ENCODE results near the gene SLC35C1. TPM values are rescaled to one million over a fixed set of nuclear protein-coding genes. Genes with fewer than 3 reads are reported as not detected.

Gene SLC35C1
- total RNA-seq, 1 experiment from 2014 or later = 9.5 TPM

GRCh38 chr11:45772986-45773785 is 31.8 kb upstream of the SLC35C1 start:
- no peak for TF ChIP-seq CTCF (conservative IDR thresholded peaks at IDR 0.05; ENCODE audit: low read depth, low read length)
- no peak for TF ChIP-seq EZH2 (IDR thresholded peaks at IDR 0.05; ENCODE audit: low read length, unreplicated experiment)
- TF ChIP-seq EZH2phosphoT487 (IDR thresholded peaks at IDR 0.05; ENCODE audit: borderline replicate concordance, low read length) = no peak
- Histone ChIP-seq H3K4me2 (ENCODE audit: low read length) (no peak overlapping the region), H3K4me3 (ENCODE audit: low read length) (no peak overlapping the region), H3K27ac (ENCODE audit: low read length) (no peak overlapping the region), H3F3A (ENCODE audit: low read length, unreplicated experiment) (no peaks in the 10 kb centered on the region), H3K36me3 (ENCODE audit: low read depth, low read length) (no peaks in the 10 kb centered on the region), H3K9me2 (replicated peaks; ENCODE audit: low read length) (no peaks in the 10 kb centered on the region), H4K20me1 (ENCODE audit: low read length) (no peaks in the 10 kb centered on the region), H3K9ac (ENCODE audit: low read length) (no peak overlapping the region), H2AFZ (ENCODE audit: low read length) (no peak overlapping the region), H3K4me1 (ENCODE audit: insufficient read depth, low read length) (no peaks in the 10 kb centered on the region), H3K79me2 (ENCODE audit: low read length) (no peaks in the 10 kb centered on the region), H3K27me3 (ENCODE audit: low read length) (peaks cover 1% of the 10 kb centered on the region; the same call in 1 of the 2 replicates), H3K9me3 (ENCODE audit: low read length) (no peaks in the 10 kb centered on the region)
- intact Hi-C loops (cut with micrococcal nuclease) = loop anchor here (10.0 kb wide), 1 partner anchor 438 kb away; no protein-coding TSS in a partner anchor
- no peak for DNase-seq
- CTCF ChIA-PET = no interaction called here
- no TSS peak for BruUV-seq (replicated peaks)
- POLR2A ChIA-PET (ENCODE audit: unreplicated experiment) = no interaction called here
- ATAC-seq = no peak

- ATAC-seq = no peak
- Histone ChIP-seq H3K9ac (ENCODE audit: low read length) (no peak overlapping the region), H3K27ac (ENCODE audit: low read length) (no peak overlapping the region), H3K4me2 (ENCODE audit: low read length) (no peak overlapping the region), H4K20me1 (ENCODE audit: low read length) (no peaks in the 10 kb centered on the region), H2AFZ (ENCODE audit: low read length) (no peak overlapping the region), H3F3A (ENCODE audit: low read length, unreplicated experiment) (no peaks in the 10 kb centered on the region), H3K36me3 (ENCODE audit: low read depth, low read length) (no peaks in the 10 kb centered on the region), H3K4me1 (ENCODE audit: insufficient read depth, low read length) (no peaks in the 10 kb centered on the region), H3K9me2 (replicated peaks; ENCODE audit: low read length) (no peaks in the 10 kb centered on the region), H3K27me3 (ENCODE audit: low read length) (0 out of 2 replicates have a peak, but pooled peaks cover 4% of the 10 kb centered on the region), H3K4me3 (ENCODE audit: low read length) (no peak overlapping the region), H3K9me3 (ENCODE audit: low read length) (no peaks in the 10 kb centered on the region), H3K79me2 (ENCODE audit: low read length) (no peaks in the 10 kb centered on the region)
- no TSS peak for BruUV-seq (replicated peaks)
- ChIA-PET CTCF (no interaction called here), POLR2A (ENCODE audit: unreplicated experiment) (no interaction called here)
- no peak for DNase-seq
- TF ChIP-seq EZH2 (IDR thresholded peaks at IDR 0.05; ENCODE audit: low read length, unreplicated experiment) (no peak), CTCF (conservative IDR thresholded peaks at IDR 0.05; ENCODE audit: low read depth, low read length) (no peak), EZH2phosphoT487 (IDR thresholded peaks at IDR 0.05; ENCODE audit: borderline replicate concordance, low read length) (no peak)
- intact Hi-C loops (cut with micrococcal nuclease) = loop anchor here (10.0 kb wide), 1 partner anchor 439 kb away; no protein-coding TSS in a partner anchor
Observed at GRCh38 chr11:45773786-45774655, 30.9 kb upstream of the SLC35C1 start.
